C4-2B (cell line): ENCODE data around the gene HPX.

ENCODE experiments used
- ZFX ChIP-seq: fragments of 450-650 bp; IDR thresholded peaks from 2 replicates; pipeline ENCODE4 v1.6.1; 2017
- TF ChIP-seq, protein P1 (sequence below): fragments of 450-650 bp; conservative IDR thresholded peaks from 2 replicates; pipeline ENCODE4 v1.5.1; 2017; ENCODE audit warnings: mild to moderate bottlenecking

DNA sequence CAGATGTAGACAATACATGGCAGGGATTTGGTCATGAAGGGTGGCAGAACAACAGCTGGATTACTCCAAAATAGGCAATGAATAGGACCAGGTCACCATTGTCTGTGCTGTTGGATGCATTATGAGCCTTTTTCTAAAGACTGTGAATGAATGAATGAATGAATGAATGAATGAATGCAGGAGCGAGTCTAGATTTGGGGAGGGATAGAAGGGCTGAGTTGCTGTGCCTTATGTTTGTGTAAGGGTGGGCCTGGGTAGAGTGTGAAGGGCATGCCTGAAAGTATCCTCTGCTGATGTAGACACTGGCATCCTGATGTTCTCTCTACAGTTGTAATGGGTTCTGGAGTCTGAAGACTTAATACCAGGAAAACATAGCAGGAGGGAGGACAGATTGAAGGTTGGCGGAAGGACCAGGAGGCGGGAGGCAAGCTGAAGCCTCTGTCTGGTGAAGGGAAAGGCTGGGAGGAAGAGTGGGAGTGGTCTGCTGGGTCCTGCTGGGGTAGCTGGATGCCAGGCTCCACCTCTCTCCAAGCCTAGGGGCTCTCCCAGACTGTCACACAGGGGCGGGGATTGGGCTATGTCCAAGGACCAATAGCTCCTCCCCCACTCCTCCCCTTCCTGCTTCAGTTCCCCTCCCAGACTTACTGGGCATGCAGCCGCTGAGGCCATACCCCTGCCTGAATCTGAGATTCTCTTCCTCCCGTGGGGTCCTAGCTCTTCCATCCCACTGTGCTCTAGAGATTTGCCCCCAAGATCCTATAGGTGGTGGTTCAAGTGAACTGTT, 28.1 kb upstream of the HPX start:
- TF ChIP-seq, protein P1, sequence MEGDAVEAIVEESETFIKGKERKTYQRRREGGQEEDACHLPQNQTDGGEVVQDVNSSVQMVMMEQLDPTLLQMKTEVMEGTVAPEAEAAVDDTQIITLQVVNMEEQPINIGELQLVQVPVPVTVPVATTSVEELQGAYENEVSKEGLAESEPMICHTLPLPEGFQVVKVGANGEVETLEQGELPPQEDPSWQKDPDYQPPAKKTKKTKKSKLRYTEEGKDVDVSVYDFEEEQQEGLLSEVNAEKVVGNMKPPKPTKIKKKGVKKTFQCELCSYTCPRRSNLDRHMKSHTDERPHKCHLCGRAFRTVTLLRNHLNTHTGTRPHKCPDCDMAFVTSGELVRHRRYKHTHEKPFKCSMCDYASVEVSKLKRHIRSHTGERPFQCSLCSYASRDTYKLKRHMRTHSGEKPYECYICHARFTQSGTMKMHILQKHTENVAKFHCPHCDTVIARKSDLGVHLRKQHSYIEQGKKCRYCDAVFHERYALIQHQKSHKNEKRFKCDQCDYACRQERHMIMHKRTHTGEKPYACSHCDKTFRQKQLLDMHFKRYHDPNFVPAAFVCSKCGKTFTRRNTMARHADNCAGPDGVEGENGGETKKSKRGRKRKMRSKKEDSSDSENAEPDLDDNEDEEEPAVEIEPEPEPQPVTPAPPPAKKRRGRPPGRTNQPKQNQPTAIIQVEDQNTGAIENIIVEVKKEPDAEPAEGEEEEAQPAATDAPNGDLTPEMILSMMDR, result no peak
- no peak for TF ChIP-seq ZFX
